Measurements from ENCODE around the gene ATG7. TPM values are rescaled to one million over a fixed set of nuclear protein-coding genes. Genes with fewer than 3 reads are reported as not detected.

ATG7 gene
- polyA plus RNA-seq, 2 of the 4 experiments (the other 2 are of a cell fraction): 27.2 to 41.2 TPM

GRCh38 chr3:11276901-11277300, 4.7 kb downstream of the ATG7 start (continued):
- TF ChIP-seq BCL3 (IDR thresholded peaks at IDR 0.05): no peak
- TF ChIP-seq CHD4 (IDR thresholded peaks at IDR 0.05; ENCODE audit: borderline replicate concordance): no peak
- TF ChIP-seq HOXB13 (CRISPR knock-in tag; IDR thresholded peaks at IDR 0.05; ENCODE audit: low read depth): no peak
- TF ChIP-seq NR3C1 (IDR thresholded peaks at IDR 0.05): no peak

DNA sequence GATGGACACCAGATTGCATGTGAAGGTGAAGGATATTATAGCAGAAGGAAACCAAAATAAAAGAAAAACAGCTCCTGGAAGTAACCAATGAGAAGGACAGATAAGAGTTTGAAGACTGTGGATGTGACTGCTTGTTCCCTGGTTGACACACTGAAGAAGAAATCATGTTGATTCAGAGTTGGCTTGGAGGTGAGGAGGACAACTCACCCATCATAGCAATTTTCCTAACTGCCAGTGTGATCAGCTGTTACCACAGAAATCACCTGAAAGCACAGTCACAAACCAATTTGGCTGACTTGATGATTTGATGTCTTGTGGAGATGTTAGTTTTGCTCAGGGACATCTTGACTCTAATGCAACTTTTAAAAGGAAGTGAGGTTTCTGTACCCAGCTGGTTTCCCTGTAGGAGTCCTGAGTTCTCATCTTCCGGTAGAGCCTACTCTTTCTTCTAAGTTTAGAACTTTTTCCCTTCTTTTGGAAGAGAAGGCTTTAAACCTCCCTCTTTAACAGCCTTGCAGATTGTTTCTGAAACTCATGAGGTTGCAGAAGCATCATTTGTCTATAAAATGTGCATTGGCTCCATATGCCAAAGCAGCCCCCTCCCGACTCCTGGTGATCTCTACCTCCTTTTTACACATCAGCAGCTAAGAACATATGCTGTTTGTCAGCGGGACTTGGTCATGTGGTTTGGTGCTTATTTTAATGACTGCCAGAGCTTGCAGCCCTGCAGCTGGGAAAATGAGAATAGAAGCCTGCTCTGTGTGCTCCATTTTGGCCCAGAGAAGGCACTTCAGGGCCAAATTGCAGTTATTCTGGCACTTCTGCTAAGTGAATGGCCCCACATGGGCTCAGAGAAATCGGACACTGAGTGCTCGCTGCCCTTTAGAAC, 10.3 kb downstream of the ATG7 start:
- DNase-seq (ENCODE audit: low read depth in 1 of 2, low spot score in 1 of 2) (no peak), FAIRE-seq (no peak), ATAC-seq (no peak)
- Histone ChIP-seq H3K4me3 (no peak overlapping the region), H3K27ac (no peak overlapping the region), H3K9me3 (no peaks in the 10 kb centered on the region), H3K4me2 (no peak overlapping the region), H3K4me1 (peaks cover 14% of the 10 kb centered on the region)
- ChIA-PET CTCF (interaction anchor here (0.8 kb wide), 1 partner anchor 46 kb away, joined by 4 read pairs; no protein-coding TSS in a partner anchor), POLR2A (interaction anchor here (2.6 kb wide), 1 partner anchor 10 kb away, joined by 10 read pairs; the partner anchor contains the start of gene ATG7)
- WGBS (ENCODE audit: missing lambda C conversion rate): 87% methylated on average over 5 of the region's 5 CpGs
- TF ChIP-seq HMGXB4 (CRISPR knock-in tag; IDR thresholded peaks at IDR 0.05; ENCODE audit: borderline replicate concordance) (no peak), HOXA7 (CRISPR knock-in tag; IDR thresholded peaks at IDR 0.05) (no peak), BHLHE40 (IDR thresholded peaks at IDR 0.05; ENCODE audit: low read depth, low read length) (no peak), ZNF302 (CRISPR knock-in tag; IDR thresholded peaks at IDR 0.05) (no peak), GATA3 (IDR thresholded peaks at IDR 0.05; ENCODE audit: borderline replicate concordance) (no peak), RFX5 (IDR thresholded peaks at IDR 0.05) (no peak), POLR2A (IDR thresholded peaks at IDR 0.05; ENCODE audit: low read length) (no peak), HOXB5 (CRISPR knock-in tag; IDR thresholded peaks at IDR 0.05) (no peak), MAX (IDR thresholded peaks at IDR 0.05) (no peak), EHMT2 (IDR thresholded peaks at IDR 0.05; ENCODE audit: low read depth) (no peak), ZC3H11A (IDR thresholded peaks at IDR 0.05) (no peak), FOXS1 (CRISPR knock-in tag; IDR thresholded peaks at IDR 0.05) (no peak), PHF8 (IDR thresholded peaks at IDR 0.05; ENCODE audit: borderline replicate concordance, low read depth) (no peak), CBX8 (IDR thresholded peaks at IDR 0.05) (no peak), NPAS2 (CRISPR knock-in tag; IDR thresholded peaks at IDR 0.05; ENCODE audit: borderline replicate concordance) (no peak), KDM5A (IDR thresholded peaks at IDR 0.05) (no peak), RNF2 (IDR thresholded peaks at IDR 0.05; ENCODE audit: borderline replicate concordance, low read depth) (no peak), NFE2L2 (conservative IDR thresholded peaks at IDR 0.05; ENCODE audit: low read length) (no peak), PBX3 (IDR thresholded peaks at IDR 0.05) (no peak), MAFK (IDR thresholded peaks at IDR 0.05; ENCODE audit: partially characterized antibody) (no peak)

Data from A549 (cell line).